H9 (cell line): ENCODE results near the gene GLRA1. TPM values are rescaled to one million over a fixed set of nuclear protein-coding genes. Genes with fewer than 3 reads are reported as not detected.

ENCODE experiments used
- DNase-seq: peaks from one replicate; pipeline ENCODE4 v3.0.0-alpha.2; 2017
- H2AFZ ChIP-seq: one replicate; pipeline ENCODE4 v1.6.1; 2013; ENCODE audit warnings: mild to moderate bottlenecking, low read length, control low read depth, moderate library complexity
- H2AK5ac ChIP-seq: 2 replicates; pipeline ENCODE4 v1.6.1; 2013; ENCODE audit warnings: low read length, control low read depth, mixed read lengths; ENCODE audit not compliant: insufficient read length
- H2BK120ac ChIP-seq: one replicate; pipeline ENCODE4 v1.6.1; 2013; ENCODE audit warnings: low read depth, mild to moderate bottlenecking, low read length, control low read depth, inconsistent platforms; ENCODE audit not compliant: poor library complexity, severe bottlenecking
- H2BK12ac ChIP-seq: 2 replicates; pipeline ENCODE4 v1.6.1; 2013; ENCODE audit warnings: low read length, control low read depth, mixed read lengths, low read depth; ENCODE audit not compliant: insufficient read length
- H2BK15ac ChIP-seq: 2 replicates; pipeline ENCODE4 v1.6.1; 2013; ENCODE audit warnings: low read depth, low read length, control low read depth
- H2BK20ac ChIP-seq: one replicate; pipeline ENCODE4 v1.6.1; 2013; ENCODE audit warnings: low read depth, mild to moderate bottlenecking, low read length, control low read depth, inconsistent platforms; ENCODE audit not compliant: poor library complexity, severe bottlenecking
- H2BK5ac ChIP-seq: 2 replicates; pipeline ENCODE4 v1.6.1; 2013; ENCODE audit warnings: low read length, control low read depth, mixed read lengths; ENCODE audit not compliant: insufficient read length
- H3K14ac ChIP-seq: 2 replicates; pipeline ENCODE4 v1.6.1; 2013; ENCODE audit warnings: low read length, control low read depth; ENCODE audit not compliant: insufficient read depth
- H3K18ac ChIP-seq: 2 replicates; pipeline ENCODE4 v1.6.1; 2013; ENCODE audit warnings: low read depth, mild to moderate bottlenecking, mixed read lengths, low read length, control low read depth; ENCODE audit not compliant: insufficient read length
- H3K23ac ChIP-seq: 2 replicates; pipeline ENCODE4 v1.6.1; 2013; ENCODE audit warnings: low read length, control low read depth, mixed read lengths, low read depth; ENCODE audit not compliant: insufficient read length
- H3K23me2 ChIP-seq: 2 replicates; pipeline ENCODE4 v1.6.1; 2013; ENCODE audit warnings: low read depth, mild to moderate bottlenecking, mixed read lengths, low read length, control low read depth; ENCODE audit not compliant: insufficient read length, poor library complexity, severe bottlenecking
- H3K27ac ChIP-seq: 2 replicates; pipeline ENCODE4 v1.5.1; 2013; ENCODE audit warnings: low read length, control low read depth, mixed read lengths, low read depth; ENCODE audit not compliant: insufficient read length
- H3K27me3 ChIP-seq: 2 replicates; pipeline ENCODE4 v1.6.1; 2013; ENCODE audit warnings: low read length, control low read depth, inconsistent platforms; ENCODE audit not compliant: insufficient read depth
- H3K4ac ChIP-seq: 2 replicates; pipeline ENCODE4 v1.6.1; 2013; ENCODE audit warnings: low read depth, mild to moderate bottlenecking, control low read depth, inconsistent platforms, low read length, moderate library complexity
- H3K4me1 ChIP-seq: 2 replicates; pipeline ENCODE4 v1.6.1; 2013; ENCODE audit warnings: low read length, control low read depth, inconsistent platforms; ENCODE audit not compliant: insufficient read depth
- H3K4me2 ChIP-seq: 2 replicates; pipeline ENCODE4 v1.6.1; 2013; ENCODE audit warnings: low read length, control low read depth, mixed read lengths; ENCODE audit not compliant: insufficient read length, insufficient read depth
- H3K56ac ChIP-seq: 2 replicates; pipeline ENCODE4 v1.6.1; 2013; ENCODE audit warnings: low read depth, mild to moderate bottlenecking, mixed read lengths, low read length, control low read depth; ENCODE audit not compliant: insufficient read length
- H3K79me1 ChIP-seq: 2 replicates; pipeline ENCODE4 v1.6.1; 2013; ENCODE audit warnings: low read depth, mild to moderate bottlenecking, moderate library complexity, low read length, control low read depth, inconsistent platforms; ENCODE audit not compliant: insufficient read depth, poor library complexity, severe bottlenecking
- H3K79me2 ChIP-seq: 2 replicates; pipeline ENCODE4 v1.6.1; 2013; ENCODE audit warnings: low read length, control low read depth, inconsistent platforms; ENCODE audit not compliant: insufficient read depth
- H3K9ac ChIP-seq: 2 replicates; pipeline ENCODE4 v1.6.1; 2013; ENCODE audit warnings: low read length, control low read depth, mixed read lengths; ENCODE audit not compliant: insufficient read length; ENCODE audit errors: extremely low read depth
- H3K9me3 ChIP-seq: one replicate; pipeline ENCODE4 v1.6.1; 2013; ENCODE audit warnings: low read depth, low read length, inconsistent platforms; ENCODE audit not compliant: control insufficient read depth
- H3T11ph ChIP-seq: one replicate; pipeline ENCODE4 v1.6.1; 2013; ENCODE audit warnings: mild to moderate bottlenecking, low read length, control low read depth, inconsistent platforms
- H4K20me1 ChIP-seq: one replicate; pipeline ENCODE4 v1.6.1; 2013; ENCODE audit not compliant: control insufficient read depth, insufficient read length, insufficient read depth
- H4K5ac ChIP-seq: 2 replicates; pipeline ENCODE4 v1.6.1; 2013; ENCODE audit warnings: low read depth, mild to moderate bottlenecking, mixed read lengths, low read length, control low read depth; ENCODE audit not compliant: insufficient read length
- H4K8ac ChIP-seq: replicated peaks from 2 replicates; pipeline ENCODE4 v1.6.1; 2013; ENCODE audit warnings: low read length, control low read depth, mixed read lengths, low read depth; ENCODE audit not compliant: insufficient read length
- H4K91ac ChIP-seq: 2 replicates; pipeline ENCODE4 v1.6.1; 2013; ENCODE audit warnings: low read depth, mild to moderate bottlenecking, moderate library complexity, mixed read lengths, low read length, control low read depth; ENCODE audit not compliant: insufficient read length
- H3K27ac Mint-ChIP-seq, 3 experiments: 2 replicates in 2 of 3; 3 replicates in 1 of 3; pipeline ENCODE4 v1.8.0; 2020 to 2021; ENCODE audit warnings: mixed read lengths in 3 of 3, mild to moderate bottlenecking in 1 of 3, moderate library complexity in 1 of 3
- H3K27me3 Mint-ChIP-seq: 2 replicates; pipeline ENCODE4 v1.8.0; 2021; ENCODE audit warnings: low read depth, mild to moderate bottlenecking, moderate library complexity, mixed read lengths
- H3K36me3 Mint-ChIP-seq, 3 experiments: 2 replicates in 2 of 3; 3 replicates in 1 of 3; pipeline ENCODE4 v1.8.0; 2020 to 2021; ENCODE audit warnings: low read depth in 3 of 3, mixed read lengths in 3 of 3; ENCODE audit not compliant: insufficient read depth in 1 of 3
- H3K4me1 Mint-ChIP-seq, 2 experiments: 2 replicates each; pipeline ENCODE4 v1.8.0; 2020; ENCODE audit warnings: mixed read lengths in 2 of 2
- H3K4me3 Mint-ChIP-seq, 2 experiments: 2 replicates in 1 of 2; 3 replicates in 1 of 2; pipeline ENCODE4 v1.8.0; 2020 to 2021; ENCODE audit warnings: mild to moderate bottlenecking in 2 of 2, mixed read lengths in 2 of 2, moderate library complexity in 1 of 2
- H3K9me3 Mint-ChIP-seq, 2 experiments: 2 replicates in 1 of 2; 3 replicates in 1 of 2; pipeline ENCODE4 v1.8.0; 2020; ENCODE audit warnings: mild to moderate bottlenecking in 2 of 2, mixed read lengths in 2 of 2, moderate library complexity in 1 of 2
- CTCF ChIP-seq: fragments of 200-600 bp; sonication (generic); conservative IDR thresholded peaks from 3 replicates; pipeline ENCODE4 v1.8.0; 2021; ENCODE audit warnings: antibody characterized with exemption, mild to moderate bottlenecking
- WGBS: extraction: QIAGEN DNeasy Blood & Tissue Kit; methylation state at CpG from one replicate; pipeline ENCODE4 v1.1.7; 2013; ENCODE audit warnings: missing lambda C conversion rate, low lambda C conversion rate, mixed read lengths; ENCODE audit not compliant: insufficient read length; ENCODE audit errors: extremely low coverage; 5-methylcytosine and 5-hydroxymethylcytosine counted together
- total RNA-seq: library from RNA; stranded (reverse); gene quantifications from 2 replicates; pipeline ENCODE4 v1.2.1, GENCODE V29; 2021

The GLRA1 gene
- total RNA-seq, 1 experiment from 2014 or later = not detected

- Histone ChIP-seq H3K27ac (no peak overlapping the region), H4K8ac (no peak overlapping the region), H3K18ac (no peak overlapping the region), H3K56ac (no peak overlapping the region), H2BK120ac (no peak overlapping the region), H3K79me2 (no peaks in the 10 kb centered on the region), H2BK20ac (no peak overlapping the region), H2AFZ (no peak overlapping the region), H3K4ac (no peak overlapping the region), H4K91ac (no peak overlapping the region), H3T11ph (no peak overlapping the region), H3K23ac (no peak overlapping the region), H2BK15ac (no peak overlapping the region), H3K14ac (no peak overlapping the region), H2BK5ac (no peak overlapping the region), H2BK12ac (no peak overlapping the region), H3K9me3 (no peaks in the 10 kb centered on the region), H2AK5ac (no peak overlapping the region), H3K27me3 (no peaks in the 10 kb centered on the region), H3K9ac (no peak overlapping the region), H3K4me1 (no peaks in the 10 kb centered on the region), H3K4me2 (no peak overlapping the region), H4K5ac (no peak overlapping the region), H3K79me1 (no peaks in the 10 kb centered on the region), H3K23me2 (no peaks in the 10 kb centered on the region), H4K20me1 (no peaks in the 10 kb centered on the region)
- H3K4me1 Mint-ChIP-seq = peaks cover 0 to 9% of the 10 kb centered on the region in 2 experiments; a peak in 2 of 4 replicates
- WGBS = no CpG with 5 or more reads among the region's 3 CpGs
- H3K9me3 Mint-ChIP-seq = no peaks in the 10 kb centered on the region
- H3K36me3 Mint-ChIP-seq = no peaks in the 10 kb centered on the region
- H3K27me3 Mint-ChIP-seq = peaks cover 10% of the 10 kb centered on the region
- H3K27ac Mint-ChIP-seq = no peak overlapping the region
- no peak for TF ChIP-seq CTCF
- H3K4me3 Mint-ChIP-seq = no peak overlapping the region
- DNase-seq = no peak
These were observed 24.5 kb upstream of the GLRA1 start for GRCh38 chr5:151949113-151949512.
